Activated CD4-positive, alpha-beta memory T cell treated with anti-CD3 and anti-CD28 coated beads, Interleukin-2, amount 10 ng/mL, durations not matched to agents 7 days and 5 days (primary cell): ENCODE measurements around the gene CABP7. TPM values are rescaled to one million over a fixed set of nuclear protein-coding genes. Genes with fewer than 3 reads are reported as not detected.
"Not testable (repeated sequence)": the region's sequence is repeated elsewhere in the genome, so short reads cannot be mapped to it uniquely, and the experiment has no call there.

Source experiments
- CTCF ChIA-PET: fragments of 350-600 bp; sonication (Branson Sonifier 250); formaldehyde crosslinking; loops from one replicate; lab custom pipeline; 2021; ENCODE audit warnings: antibody characterized with exemption, inconsistent platforms; lab: Charles Lee
- POLR2A ChIA-PET: fragments of 350-600 bp; sonication (Branson Sonifier 250); formaldehyde crosslinking; loops from one replicate; lab custom pipeline; 2021; ENCODE audit warnings: antibody characterized with exemption; lab: Charles Lee
- DNase-seq: peaks from one replicate; pipeline ENCODE4 v3.0.0-alpha.2; 2020
- H3K27ac Mint-ChIP-seq: one replicate; pipeline ENCODE4 v1.8.0; 2021; ENCODE audit warnings: mild to moderate bottlenecking, mixed read lengths
- H3K27me3 Mint-ChIP-seq: one replicate; pipeline ENCODE4 v1.8.0; 2021; ENCODE audit warnings: mixed read lengths
- H3K36me3 Mint-ChIP-seq: one replicate; pipeline ENCODE4 v1.8.0; 2021; ENCODE audit warnings: low read depth, mixed read lengths
- H3K4me1 Mint-ChIP-seq: one replicate; pipeline ENCODE4 v1.8.0; 2021; ENCODE audit warnings: mixed read lengths
- H3K4me3 Mint-ChIP-seq: one replicate; pipeline ENCODE4 v1.8.0; 2021; ENCODE audit warnings: mild to moderate bottlenecking, mixed read lengths
- H3K9me3 Mint-ChIP-seq: one replicate; pipeline ENCODE4 v1.8.0; 2021; ENCODE audit warnings: mixed read lengths
- total RNA-seq, 2 experiments: library from RNA; stranded (reverse); gene quantifications; one replicate each; pipeline ENCODE4 v1.2.3, GENCODE V29; 2021

CABP7 gene
- total RNA-seq, 2 experiments from 2014 or later = 0.08 to 0.13 TPM

GRCh38 chr22:29748248-29748893 lies 28.6 kb downstream of the CABP7 start:
- H3K9me3 Mint-ChIP-seq = no peaks in the 10 kb centered on the region
- POLR2A ChIA-PET = no interaction called here
- H3K4me3 Mint-ChIP-seq = no peak overlapping the region
- H3K27me3 Mint-ChIP-seq = no peaks in the 10 kb centered on the region
- peaks cover 24% of the 10 kb centered on the region for H3K4me1 Mint-ChIP-seq
- H3K27ac Mint-ChIP-seq = no peak overlapping the region
- H3K36me3 Mint-ChIP-seq = peaks cover 11% of the 10 kb centered on the region
- CTCF ChIA-PET = no interaction called here
- no peak for DNase-seq

GRCh38 chr22:29750029-29750428 lies 30.2 kb downstream of the CABP7 start:
- Mint-ChIP-seq H3K4me3 (no peak overlapping the region), H3K4me1 (peaks cover 24% of the 10 kb centered on the region), H3K36me3 (peaks cover 11% of the 10 kb centered on the region), H3K27ac (peak overlapping the region; percentile 22), H3K27me3 (no peaks in the 10 kb centered on the region), H3K9me3 (no peaks in the 10 kb centered on the region)
- DNase-seq = no peak
- CTCF ChIA-PET = no interaction called here
- POLR2A ChIA-PET = interaction anchor here (1.0 to 2.8 kb wide), 2 partner anchors 9 to 17 kb away, joined by 3 to 20 read pairs; partner anchors contain the start of genes UQCR10 and ZMAT5

GRCh38 chr22:29750559-29751538 lies 31.0 kb downstream of the CABP7 start:
- Mint-ChIP-seq H3K27me3 (no peaks in the 10 kb centered on the region), H3K36me3 (peaks cover 8% of the 10 kb centered on the region), H3K4me3 (no peak overlapping the region), H3K27ac (peak overlapping the region; percentile 81), H3K9me3 (no peaks in the 10 kb centered on the region), H3K4me1 (peaks cover 24% of the 10 kb centered on the region)
- ChIA-PET POLR2A (interaction anchor here (1.0 to 2.8 kb wide), 3 partner anchors 8 to 16 kb away, joined by 3 to 20 read pairs (median 3); partner anchors contain the start of genes UQCR10 and ZMAT5), CTCF (interaction anchor here (1.0 to 1.3 kb wide), 2 partner anchors 115 to 338 kb away, joined by 3 to 4 read pairs; no protein-coding TSS in a partner anchor)
- DNase-seq = peak; percentile 58

- CTCF ChIA-PET = interaction anchor here (1.0 to 1.3 kb wide), 2 partner anchors 116 to 337 kb away, joined by 3 to 4 read pairs; no protein-coding TSS in a partner anchor
- Mint-ChIP-seq H3K4me3 (no peak overlapping the region), H3K36me3 (peaks cover 5% of the 10 kb centered on the region), H3K27ac (peak overlapping the region; percentile 56), H3K27me3 (no peaks in the 10 kb centered on the region), H3K4me1 (peaks cover 24% of the 10 kb centered on the region), H3K9me3 (no peaks in the 10 kb centered on the region)
- no peak for DNase-seq
- POLR2A ChIA-PET = interaction anchor here (1.1 to 2.8 kb wide), 2 partner anchors 9 to 15 kb away, joined by 3 to 20 read pairs; partner anchors contain the start of genes UQCR10 and ZMAT5
These were observed 31.9 kb downstream of the CABP7 start for GRCh38 chr22:29751669-29752068.

GRCh38 chr22:29753808-29754657 lies 34.2 kb downstream of the CABP7 start:
- CTCF ChIA-PET = no interaction called here
- POLR2A ChIA-PET = no interaction called here
- no peaks in the 10 kb centered on the region for H3K27me3 Mint-ChIP-seq
- H3K4me3 Mint-ChIP-seq = no peak overlapping the region
- H3K27ac Mint-ChIP-seq = no peak overlapping the region
- H3K4me1 Mint-ChIP-seq = peaks cover 24% of the 10 kb centered on the region
- DNase-seq = no peak
- H3K9me3 Mint-ChIP-seq = no peaks in the 10 kb centered on the region
- H3K36me3 Mint-ChIP-seq = peaks cover 3% of the 10 kb centered on the region

- H3K27me3 Mint-ChIP-seq, H3K36me3 Mint-ChIP-seq: not testable (repeated sequence)
These were observed 35.0 kb downstream of the CABP7 start for GRCh38 chr22:29754658-29755395.

GRCh38 chr22:29755889-29756288 lies 36.1 kb downstream of the CABP7 start:
- peaks cover 2% of the 10 kb centered on the region for H3K36me3 Mint-ChIP-seq

More at GRCh38 chr22:29754658-29755395, 35.0 kb downstream of the CABP7 start:
- H3K4me1 Mint-ChIP-seq = peaks cover 22% of the 10 kb centered on the region
- H3K4me3 Mint-ChIP-seq, CTCF ChIA-PET, DNase-seq, H3K27ac Mint-ChIP-seq, H3K9me3 Mint-ChIP-seq, POLR2A ChIA-PET: not testable (repeated sequence)

GRCh38 chr22:29756341-29756740 lies 36.5 kb downstream of the CABP7 start:
- H3K36me3 Mint-ChIP-seq = no peaks in the 10 kb centered on the region
- no peak overlapping the region for H3K27ac Mint-ChIP-seq
- H3K4me3 Mint-ChIP-seq = no peak overlapping the region
- H3K27me3 Mint-ChIP-seq = no peaks in the 10 kb centered on the region
- DNase-seq = no peak
- peaks cover 8% of the 10 kb centered on the region for H3K4me1 Mint-ChIP-seq
- ChIA-PET POLR2A (interaction anchor here (0.8 to 1.1 kb wide), 2 partner anchors 10 to 176 kb away, joined by 3 read pairs; no protein-coding TSS in a partner anchor), CTCF (interaction anchor here (1.6 kb wide), 1 partner anchor 10 kb away, joined by 3 read pairs; the partner anchor contains the start of gene ZMAT5)
- H3K9me3 Mint-ChIP-seq = no peaks in the 10 kb centered on the region

More at GRCh38 chr22:29755889-29756288, 36.1 kb downstream of the CABP7 start:
- no peaks in the 10 kb centered on the region for H3K27me3 Mint-ChIP-seq
- ChIA-PET CTCF (interaction anchor here (1.6 kb wide), 1 partner anchor 10 kb away, joined by 3 read pairs; the partner anchor contains the start of gene ZMAT5), POLR2A (interaction anchor here (0.8 kb wide), 1 partner anchor 10 kb away, joined by 3 read pairs; no protein-coding TSS in a partner anchor)
- DNase-seq = no peak
- no peak overlapping the region for H3K27ac Mint-ChIP-seq
- H3K9me3 Mint-ChIP-seq = no peaks in the 10 kb centered on the region
- H3K4me1 Mint-ChIP-seq = peaks cover 13% of the 10 kb centered on the region
- no peak overlapping the region for H3K4me3 Mint-ChIP-seq

GRCh38 chr22:29757096-29757495 lies 37.3 kb downstream of the CABP7 start:
- no peak for DNase-seq
- CTCF ChIA-PET = interaction anchor here (0.7 to 1.6 kb wide), 2 partner anchors 9 to 126 kb away, joined by 3 read pairs; partner anchors contain the start of gene ZMAT5
- Mint-ChIP-seq H3K27ac (no peak overlapping the region), H3K27me3 (no peaks in the 10 kb centered on the region), H3K9me3 (no peaks in the 10 kb centered on the region), H3K4me1 (peaks cover 3% of the 10 kb centered on the region), H3K36me3 (no peaks in the 10 kb centered on the region), H3K4me3 (no peak overlapping the region)
- POLR2A ChIA-PET = interaction anchor here (0.6 to 1.5 kb wide), 3 partner anchors 9 to 177 kb away, joined by 3 to 5 read pairs (median 3); no protein-coding TSS in a partner anchor

GRCh38 chr22:29758068-29758622 lies 38.3 kb downstream of the CABP7 start:
- ChIA-PET POLR2A (interaction anchor here (1.5 kb wide), 1 partner anchor 8 kb away, joined by 5 read pairs; no protein-coding TSS in a partner anchor), CTCF (interaction anchor here (0.7 kb wide), 1 partner anchor 127 kb away, joined by 3 read pairs; no protein-coding TSS in a partner anchor)
- no peaks in the 10 kb centered on the region for H3K27me3 Mint-ChIP-seq
- no peaks in the 10 kb centered on the region for H3K36me3 Mint-ChIP-seq
- no peak for DNase-seq
- no peaks in the 10 kb centered on the region for H3K4me1 Mint-ChIP-seq
- no peak overlapping the region for H3K4me3 Mint-ChIP-seq
- H3K27ac Mint-ChIP-seq = no peak overlapping the region
- H3K9me3 Mint-ChIP-seq = no peaks in the 10 kb centered on the region

- DNase-seq = no peak
- CTCF ChIA-PET = no interaction called here
- Mint-ChIP-seq H3K9me3 (no peaks in the 10 kb centered on the region), H3K27me3 (no peaks in the 10 kb centered on the region), H3K36me3 (no peaks in the 10 kb centered on the region), H3K27ac (no peak overlapping the region), H3K4me1 (peaks cover under 1% of the 10 kb centered on the region), H3K4me3 (no peak overlapping the region)
- POLR2A ChIA-PET = no interaction called here
These were observed 39.2 kb downstream of the CABP7 start for GRCh38 chr22:29758959-29759358.
